WTC11 (cell line): ENCODE results near the gene MPC1. TPM values are rescaled to one million over a fixed set of nuclear protein-coding genes. Genes with fewer than 3 reads are reported as not detected.

ENCODE experiments used
- ATAC-seq: fragments of 200-7000 bp; cut with Tn5 transposase; 2 replicates; pipeline ENCODE4 v1.10.0; 2021; ENCODE audit warnings: mild to moderate bottlenecking, moderate library complexity
- CTCF ChIA-PET: fragments of 300-600 bp; sonication (Branson Sonifier 250); formaldehyde crosslinking; loops from one replicate; lab custom pipeline; 2021; ENCODE audit warnings: antibody characterized with exemption; lab: Charles Lee
- POLR2A ChIA-PET: fragments of 350-600 bp; sonication (Branson Sonifier 250); formaldehyde crosslinking; loops from one replicate; lab custom pipeline; 2021; ENCODE audit warnings: antibody characterized with exemption; lab: Charles Lee
- DNase-seq: peaks from one replicate; pipeline ENCODE4 v3.0.0; 2021; ENCODE audit warnings: low spot score
- H3K27ac Mint-ChIP-seq: 2 replicates; pipeline ENCODE4 v1.8.0; 2021; ENCODE audit warnings: mixed read lengths
- H3K27me3 Mint-ChIP-seq: 2 replicates; pipeline ENCODE4 v1.8.0; 2021; ENCODE audit warnings: low read depth, mild to moderate bottlenecking, moderate library complexity, mixed read lengths
- H3K36me3 Mint-ChIP-seq: 2 replicates; pipeline ENCODE4 v1.8.0; 2021; ENCODE audit warnings: mixed read lengths
- H3K4me1 Mint-ChIP-seq: 2 replicates; pipeline ENCODE4 v1.8.0; 2022; ENCODE audit warnings: mixed read lengths
- H3K4me3 Mint-ChIP-seq: 2 replicates; pipeline ENCODE4 v1.8.0; 2021; ENCODE audit warnings: mild to moderate bottlenecking, moderate library complexity, mixed read lengths
- H3K9me3 Mint-ChIP-seq: 2 replicates; pipeline ENCODE4 v1.8.0; 2021; ENCODE audit warnings: mixed read lengths
- ATF1 ChIP-seq: sonication (generic); formaldehyde crosslinking; IDR thresholded peaks from 2 replicates; pipeline ENCODE4 v1.8.1; 2023; ENCODE audit warnings: mild to moderate bottlenecking, moderate library complexity, missing genetic modification reagents
- ATF3 ChIP-seq: sonication (generic); formaldehyde crosslinking; conservative IDR thresholded peaks from 2 replicates; pipeline ENCODE4 v1.8.1; 2022; ENCODE audit warnings: mild to moderate bottlenecking, missing genetic modification reagents
- CBFB ChIP-seq: sonication (generic); formaldehyde crosslinking; IDR thresholded peaks from 2 replicates; pipeline ENCODE4 v1.8.1; 2022; ENCODE audit warnings: mild to moderate bottlenecking, low read depth, missing genetic modification reagents
- CTCF ChIP-seq: fragments of 200-600 bp; IDR thresholded peaks from 2 replicates; pipeline ENCODE4 v1.8.0; 2022; ENCODE audit warnings: antibody characterized with exemption
- E2F4 ChIP-seq: sonication (generic); formaldehyde crosslinking; IDR thresholded peaks from 2 replicates; pipeline ENCODE4 v1.8.1; 2022; ENCODE audit warnings: low read depth, mild to moderate bottlenecking, moderate library complexity, missing genetic modification reagents, borderline replicate concordance
- FOXJ3 ChIP-seq: sonication (generic); formaldehyde crosslinking; IDR thresholded peaks from 2 replicates; pipeline ENCODE4 v1.9.0; 2021; ENCODE audit warnings: missing genetic modification reagents, mild to moderate bottlenecking, borderline replicate concordance
- FOXP1 ChIP-seq: sonication (generic); formaldehyde crosslinking; IDR thresholded peaks from 2 replicates; pipeline ENCODE4 v1.8.0; 2022; ENCODE audit warnings: missing genetic modification reagents, mild to moderate bottlenecking, moderate library complexity, borderline replicate concordance
- GRHL2 ChIP-seq: fragments of 250-450 bp; sonication (Bioruptor Pico); IDR thresholded peaks from 2 replicates; pipeline ENCODE4 v1.8.0; 2022; ENCODE audit warnings: mild to moderate bottlenecking, moderate library complexity; ENCODE audit not compliant: insufficient replicate concordance, severe bottlenecking
- MXD4 ChIP-seq: fragments of 250-450 bp; sonication (Bioruptor Pico); IDR thresholded peaks from 2 replicates; pipeline ENCODE4 v1.8.0; 2021; ENCODE audit warnings: mild to moderate bottlenecking, moderate library complexity, borderline replicate concordance
- NR3C1 ChIP-seq: sonication (generic); formaldehyde crosslinking; conservative IDR thresholded peaks from 2 replicates; pipeline ENCODE4 v1.8.1; 2023; ENCODE audit warnings: low read depth, mild to moderate bottlenecking, missing genetic modification reagents
- OVOL2 ChIP-seq: fragments of 250-450 bp; sonication (Bioruptor Pico); IDR thresholded peaks from 2 replicates; pipeline ENCODE4 v1.9.0; 2021; ENCODE audit warnings: mild to moderate bottlenecking, borderline replicate concordance
- RELA ChIP-seq: sonication (generic); formaldehyde crosslinking; IDR thresholded peaks from 2 replicates; pipeline ENCODE4 v1.8.1; 2022; ENCODE audit warnings: missing genetic modification reagents, mild to moderate bottlenecking, borderline replicate concordance
- SMAD3 ChIP-seq: sonication (generic); formaldehyde crosslinking; IDR thresholded peaks from 2 replicates; pipeline ENCODE4 v1.8.0; 2022; ENCODE audit warnings: missing genetic modification reagents, mild to moderate bottlenecking, borderline replicate concordance
- SMAD4 ChIP-seq: sonication (generic); formaldehyde crosslinking; IDR thresholded peaks from 2 replicates; pipeline ENCODE4 v1.8.0; 2022; ENCODE audit warnings: mild to moderate bottlenecking, missing genetic modification reagents
- TCF7 ChIP-seq: sonication (generic); formaldehyde crosslinking; IDR thresholded peaks from 2 replicates; pipeline ENCODE4 v1.8.0; 2022; ENCODE audit warnings: mild to moderate bottlenecking, low read depth, missing genetic modification reagents, moderate library complexity
- USF2 ChIP-seq: sonication (generic); formaldehyde crosslinking; IDR thresholded peaks from 2 replicates; pipeline ENCODE4 v1.8.1; 2023; ENCODE audit warnings: mild to moderate bottlenecking, missing genetic modification reagents, moderate library complexity
- ZNF263 ChIP-seq: sonication (generic); formaldehyde crosslinking; IDR thresholded peaks from 2 replicates; pipeline ENCODE4 v1.8.1; 2022; ENCODE audit warnings: low read depth, mild to moderate bottlenecking, moderate library complexity, missing genetic modification reagents
- total RNA-seq: library from RNA; stranded (reverse); gene quantifications from 3 replicates; pipeline ENCODE4 v1.2.3, GENCODE V29; 2021
- TF ChIP-seq, protein P1 (sequence below): fragments of 250-450 bp; sonication (Bioruptor Pico); IDR thresholded peaks from 2 replicates; pipeline ENCODE4 v2.1.2; 2022; ENCODE audit warnings: mild to moderate bottlenecking, moderate library complexity
- TF ChIP-seq, protein P2 (sequence below): sonication (generic); formaldehyde crosslinking; conservative IDR thresholded peaks from 2 replicates; pipeline ENCODE4 v1.8.1; 2023; ENCODE audit warnings: mild to moderate bottlenecking, low read depth, missing genetic modification reagents, moderate library complexity
- TF ChIP-seq, protein P3 (sequence below): fragments of 250-450 bp; sonication (Bioruptor Pico); IDR thresholded peaks from 2 replicates; pipeline ENCODE4 v1.8.0; 2021; ENCODE audit warnings: mild to moderate bottlenecking

The MPC1 gene
- total RNA-seq, 1 experiment from 2014 or later, result 10.7 TPM

DNA sequence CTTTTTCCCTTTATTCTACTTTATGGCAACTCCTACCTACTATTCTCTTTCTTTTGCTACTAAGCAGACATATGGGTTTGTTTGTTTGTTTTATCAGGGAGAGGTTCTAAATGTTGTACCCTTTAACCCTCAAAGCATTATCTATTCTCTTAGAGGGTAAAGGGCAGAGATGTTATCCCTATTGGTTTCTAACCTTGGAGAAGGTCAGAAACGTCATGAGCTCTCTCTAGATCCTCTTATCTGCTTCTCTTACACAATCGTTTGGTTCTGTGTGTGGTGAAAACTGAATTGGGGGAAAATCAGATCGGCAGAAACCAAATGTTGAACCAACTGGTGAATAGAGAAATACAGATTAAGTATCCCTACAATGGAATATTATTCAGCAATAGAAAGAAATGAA, 6.4 kb upstream of the MPC1 start (continued):
- no peak for TF ChIP-seq SMAD4 (CRISPR knock-in tag)
- no peak for TF ChIP-seq CBFB
- TF ChIP-seq, protein P1, sequence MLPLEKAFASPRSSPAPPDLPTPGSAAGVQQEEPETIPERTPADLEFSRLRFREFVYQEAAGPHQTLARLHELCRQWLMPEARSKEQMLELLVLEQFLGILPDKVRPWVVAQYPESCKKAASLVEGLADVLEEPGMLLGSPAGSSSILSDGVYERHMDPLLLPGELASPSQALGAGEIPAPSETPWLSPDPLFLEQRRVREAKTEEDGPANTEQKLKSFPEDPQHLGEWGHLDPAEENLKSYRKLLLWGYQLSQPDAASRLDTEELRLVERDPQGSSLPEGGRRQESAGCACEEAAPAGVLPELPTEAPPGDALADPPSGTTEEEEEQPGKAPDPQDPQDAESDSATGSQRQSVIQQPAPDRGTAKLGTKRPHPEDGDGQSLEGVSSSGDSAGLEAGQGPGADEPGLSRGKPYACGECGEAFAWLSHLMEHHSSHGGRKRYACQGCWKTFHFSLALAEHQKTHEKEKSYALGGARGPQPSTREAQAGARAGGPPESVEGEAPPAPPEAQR (CRISPR knock-in tag), result no peak
- no peak for TF ChIP-seq ATF1
- TF ChIP-seq FOXP1 (CRISPR knock-in tag), result no peak
- no peak for TF ChIP-seq RELA (CRISPR knock-in tag)
- no peak for TF ChIP-seq GRHL2 (CRISPR knock-in tag)
- no peak for TF ChIP-seq E2F4 (CRISPR knock-in tag)
- TF ChIP-seq, all 79 proteins: peak for 0

DNA sequence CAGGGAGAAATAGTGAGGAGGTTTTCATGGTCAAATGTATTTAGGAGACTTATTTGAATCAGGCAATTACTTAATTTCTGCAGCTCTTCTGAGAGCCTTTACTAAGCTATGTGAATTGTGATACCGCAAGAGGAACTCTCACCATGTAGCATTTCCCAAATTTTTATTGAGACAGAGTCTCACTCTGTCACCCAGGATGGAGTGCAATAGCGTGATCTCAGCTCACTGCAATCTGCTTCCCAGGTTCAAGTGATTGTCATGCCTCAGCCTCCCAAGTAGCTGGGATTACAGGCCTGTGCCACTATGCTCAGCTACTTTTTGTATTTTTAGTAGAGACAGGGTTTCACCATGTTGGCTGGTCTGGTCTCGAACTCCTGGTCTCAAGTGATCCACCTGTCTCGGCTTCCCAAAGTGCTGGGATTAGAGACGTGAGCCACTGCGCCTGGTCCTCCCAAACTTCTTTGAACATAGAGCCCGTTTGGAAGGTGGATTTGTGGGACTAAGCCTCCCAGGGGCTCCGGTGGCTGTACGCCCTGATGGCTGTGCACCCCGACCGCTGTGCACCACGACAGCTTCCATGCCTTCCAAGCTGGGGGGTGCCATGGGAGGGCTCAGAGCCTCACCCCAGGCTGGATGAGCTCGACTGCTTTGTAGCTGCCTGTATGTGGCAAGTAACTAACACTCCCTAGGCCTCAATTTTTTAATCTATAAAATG, 5.7 kb upstream of the MPC1 start:
- Mint-ChIP-seq H3K27me3 (no peaks in the 10 kb centered on the region; the same call in 1 of the 2 replicates), H3K4me1 (peaks cover 11% of the 10 kb centered on the region; the same call in 1 of the 2 replicates), H3K9me3 (no peaks in the 10 kb centered on the region), H3K27ac (no peak overlapping the region), H3K4me3 (no peak overlapping the region), H3K36me3 (no peaks in the 10 kb centered on the region)
- no peak for DNase-seq
- ChIA-PET CTCF (interaction anchor here (1.4 to 3.1 kb wide), 3 partner anchors 11 to 75 kb away, joined by 5 to 17 read pairs (median 6); no protein-coding TSS in a partner anchor), POLR2A (no interaction called here)
- ATAC-seq, result no peak
- TF ChIP-seq, protein P2, sequence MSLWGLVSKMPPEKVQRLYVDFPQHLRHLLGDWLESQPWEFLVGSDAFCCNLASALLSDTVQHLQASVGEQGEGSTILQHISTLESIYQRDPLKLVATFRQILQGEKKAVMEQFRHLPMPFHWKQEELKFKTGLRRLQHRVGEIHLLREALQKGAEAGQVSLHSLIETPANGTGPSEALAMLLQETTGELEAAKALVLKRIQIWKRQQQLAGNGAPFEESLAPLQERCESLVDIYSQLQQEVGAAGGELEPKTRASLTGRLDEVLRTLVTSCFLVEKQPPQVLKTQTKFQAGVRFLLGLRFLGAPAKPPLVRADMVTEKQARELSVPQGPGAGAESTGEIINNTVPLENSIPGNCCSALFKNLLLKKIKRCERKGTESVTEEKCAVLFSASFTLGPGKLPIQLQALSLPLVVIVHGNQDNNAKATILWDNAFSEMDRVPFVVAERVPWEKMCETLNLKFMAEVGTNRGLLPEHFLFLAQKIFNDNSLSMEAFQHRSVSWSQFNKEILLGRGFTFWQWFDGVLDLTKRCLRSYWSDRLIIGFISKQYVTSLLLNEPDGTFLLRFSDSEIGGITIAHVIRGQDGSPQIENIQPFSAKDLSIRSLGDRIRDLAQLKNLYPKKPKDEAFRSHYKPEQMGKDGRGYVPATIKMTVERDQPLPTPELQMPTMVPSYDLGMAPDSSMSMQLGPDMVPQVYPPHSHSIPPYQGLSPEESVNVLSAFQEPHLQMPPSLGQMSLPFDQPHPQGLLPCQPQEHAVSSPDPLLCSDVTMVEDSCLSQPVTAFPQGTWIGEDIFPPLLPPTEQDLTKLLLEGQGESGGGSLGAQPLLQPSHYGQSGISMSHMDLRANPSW (CRISPR knock-in tag), result no peak
- TF ChIP-seq E2F4 (CRISPR knock-in tag) (no peak), SMAD3 (no peak), ZNF263 (CRISPR knock-in tag) (no peak), TCF7 (no peak), MXD4 (no peak), FOXJ3 (CRISPR knock-in tag) (no peak), NR3C1 (CRISPR knock-in tag) (no peak), USF2 (CRISPR knock-in tag) (no peak), CTCF (no peak), OVOL2 (no peak), ATF3 (no peak)
- TF ChIP-seq, protein P3, sequence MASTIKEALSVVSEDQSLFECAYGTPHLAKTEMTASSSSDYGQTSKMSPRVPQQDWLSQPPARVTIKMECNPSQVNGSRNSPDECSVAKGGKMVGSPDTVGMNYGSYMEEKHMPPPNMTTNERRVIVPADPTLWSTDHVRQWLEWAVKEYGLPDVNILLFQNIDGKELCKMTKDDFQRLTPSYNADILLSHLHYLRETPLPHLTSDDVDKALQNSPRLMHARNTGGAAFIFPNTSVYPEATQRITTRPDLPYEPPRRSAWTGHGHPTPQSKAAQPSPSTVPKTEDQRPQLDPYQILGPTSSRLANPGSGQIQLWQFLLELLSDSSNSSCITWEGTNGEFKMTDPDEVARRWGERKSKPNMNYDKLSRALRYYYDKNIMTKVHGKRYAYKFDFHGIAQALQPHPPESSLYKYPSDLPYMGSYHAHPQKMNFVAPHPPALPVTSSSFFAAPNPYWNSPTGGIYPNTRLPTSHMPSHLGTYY (CRISPR knock-in tag), result no peak
